Measurements from ENCODE around the gene ECM1. TPM values are rescaled to one million over a fixed set of nuclear protein-coding genes. Genes with fewer than 3 reads are reported as not detected.

The ECM1 gene
- total RNA-seq, 1 experiment from 2014 or later, result 3.7 TPM

DNA sequence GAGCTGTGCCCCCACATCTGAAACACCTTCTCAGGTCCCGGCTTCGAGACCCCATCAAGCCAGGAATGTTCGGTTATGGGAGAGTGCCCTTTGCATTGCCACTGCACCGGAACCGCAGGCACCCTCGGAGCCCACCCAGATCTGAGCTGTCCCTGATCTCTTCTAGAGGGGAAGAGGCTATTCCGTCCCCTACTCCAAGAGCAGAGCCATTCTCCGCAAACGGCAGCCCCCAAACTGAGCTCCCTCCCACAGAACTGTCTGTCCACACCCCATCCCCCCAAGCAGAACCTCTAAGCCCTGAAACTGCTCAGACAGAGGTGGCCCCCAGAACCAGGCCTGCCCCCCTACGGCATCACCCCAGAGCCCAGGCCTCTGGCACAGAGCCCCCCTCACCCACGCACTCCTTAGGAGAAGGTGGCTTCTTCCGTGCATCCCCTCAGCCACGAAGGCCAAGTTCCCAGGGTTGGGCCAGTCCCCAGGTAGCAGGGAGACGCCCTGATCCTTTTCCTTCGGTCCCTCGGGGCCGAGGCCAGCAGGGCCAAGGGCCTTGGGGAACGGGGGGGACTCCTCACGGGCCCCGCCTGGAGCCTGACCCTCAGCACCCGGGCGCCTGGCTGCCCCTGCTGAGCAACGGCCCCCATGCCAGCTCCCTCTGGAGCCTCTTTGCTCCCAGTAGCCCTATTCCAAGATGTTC lies 45.6 kb downstream of the ECM1 start:
- ChIA-PET POLR2A (ENCODE audit: unreplicated experiment) (no interaction called here), CTCF (no interaction called here)
- H3K79me2 ChIP-seq (ENCODE audit: low read length), result no peaks in the 10 kb centered on the region
- no peaks in the 10 kb centered on the region for H3K27me3 ChIP-seq (ENCODE audit: low read length)
- no peak overlapping the region for H3K4me3 ChIP-seq (ENCODE audit: low read length)
- no peak overlapping the region for H3K9ac ChIP-seq (ENCODE audit: low read length)
- BruUV-seq (replicated peaks), result no TSS peak
- H3K9me3 ChIP-seq (ENCODE audit: low read length), result no peaks in the 10 kb centered on the region
- H3K4me2 ChIP-seq (ENCODE audit: low read length), result no peak overlapping the region
- TF ChIP-seq, protein P1, sequence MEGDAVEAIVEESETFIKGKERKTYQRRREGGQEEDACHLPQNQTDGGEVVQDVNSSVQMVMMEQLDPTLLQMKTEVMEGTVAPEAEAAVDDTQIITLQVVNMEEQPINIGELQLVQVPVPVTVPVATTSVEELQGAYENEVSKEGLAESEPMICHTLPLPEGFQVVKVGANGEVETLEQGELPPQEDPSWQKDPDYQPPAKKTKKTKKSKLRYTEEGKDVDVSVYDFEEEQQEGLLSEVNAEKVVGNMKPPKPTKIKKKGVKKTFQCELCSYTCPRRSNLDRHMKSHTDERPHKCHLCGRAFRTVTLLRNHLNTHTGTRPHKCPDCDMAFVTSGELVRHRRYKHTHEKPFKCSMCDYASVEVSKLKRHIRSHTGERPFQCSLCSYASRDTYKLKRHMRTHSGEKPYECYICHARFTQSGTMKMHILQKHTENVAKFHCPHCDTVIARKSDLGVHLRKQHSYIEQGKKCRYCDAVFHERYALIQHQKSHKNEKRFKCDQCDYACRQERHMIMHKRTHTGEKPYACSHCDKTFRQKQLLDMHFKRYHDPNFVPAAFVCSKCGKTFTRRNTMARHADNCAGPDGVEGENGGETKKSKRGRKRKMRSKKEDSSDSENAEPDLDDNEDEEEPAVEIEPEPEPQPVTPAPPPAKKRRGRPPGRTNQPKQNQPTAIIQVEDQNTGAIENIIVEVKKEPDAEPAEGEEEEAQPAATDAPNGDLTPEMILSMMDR (conservative IDR thresholded peaks at IDR 0.05; ENCODE audit: low read depth, low read length), result no peak
- TF ChIP-seq EZH2phosphoT487 (IDR thresholded peaks at IDR 0.05; ENCODE audit: borderline replicate concordance, low read length) (no peak), EZH2 (IDR thresholded peaks at IDR 0.05; ENCODE audit: low read length, unreplicated experiment) (no peak)
- peaks cover 17% of the 10 kb centered on the region for H3K4me1 ChIP-seq (ENCODE audit: insufficient read depth, low read length)
- H3K9me2 ChIP-seq (replicated peaks; ENCODE audit: low read length), result no peaks in the 10 kb centered on the region
- no peak for ATAC-seq
- no peak for DNase-seq
- no peak overlapping the region for H3K27ac ChIP-seq (ENCODE audit: low read length)
- H2AFZ ChIP-seq (ENCODE audit: low read length), result no peak overlapping the region
- no peaks in the 10 kb centered on the region for H3F3A ChIP-seq (ENCODE audit: low read length, unreplicated experiment)
- intact Hi-C loops (cut with micrococcal nuclease), result no loop called here
- no peaks in the 10 kb centered on the region for H4K20me1 ChIP-seq (ENCODE audit: low read length)
- H3K36me3 ChIP-seq (ENCODE audit: low read depth, low read length), result no peaks in the 10 kb centered on the region

DNA sequence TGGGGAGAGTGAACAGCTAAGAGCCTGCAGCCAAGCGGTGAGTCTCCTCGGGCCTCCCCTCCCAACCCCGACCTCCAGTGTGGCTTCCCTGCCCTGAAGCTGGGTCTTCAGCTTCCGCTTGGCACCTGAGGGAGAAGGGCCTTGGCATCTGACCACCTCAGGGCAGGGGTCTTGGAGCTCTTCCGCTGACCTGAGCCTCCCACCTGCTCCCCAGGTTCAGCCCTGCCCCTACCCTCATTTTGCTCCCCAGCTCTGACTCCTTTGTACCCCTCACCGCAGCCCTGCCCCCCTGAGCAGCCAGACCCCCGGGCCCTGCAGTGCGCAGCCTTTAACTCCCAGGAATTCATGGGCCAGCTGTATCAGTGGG lies 46.2 kb downstream of the ECM1 start:
- peaks cover 17% of the 10 kb centered on the region for H3K4me1 ChIP-seq (ENCODE audit: insufficient read depth, low read length)
- ATAC-seq (no peak), DNase-seq (no peak)
- no peaks in the 10 kb centered on the region for H4K20me1 ChIP-seq (ENCODE audit: low read length)
- H3K9me3 ChIP-seq (ENCODE audit: low read length), result no peaks in the 10 kb centered on the region
- H3K27ac ChIP-seq (ENCODE audit: low read length), result no peak overlapping the region
- TF ChIP-seq EZH2phosphoT487 (IDR thresholded peaks at IDR 0.05; ENCODE audit: borderline replicate concordance, low read length), result no peak
- TF ChIP-seq, protein P1 (conservative IDR thresholded peaks at IDR 0.05; ENCODE audit: low read depth, low read length), result no peak
- no peak for TF ChIP-seq EZH2 (IDR thresholded peaks at IDR 0.05; ENCODE audit: low read length, unreplicated experiment)
- H3K4me2 ChIP-seq (ENCODE audit: low read length), result no peak overlapping the region
- CTCF ChIA-PET, result no interaction called here
- H3K9me2 ChIP-seq (replicated peaks; ENCODE audit: low read length), result no peaks in the 10 kb centered on the region
- POLR2A ChIA-PET (ENCODE audit: unreplicated experiment), result no interaction called here
- H2AFZ ChIP-seq (ENCODE audit: low read length), result no peak overlapping the region
- H3K36me3 ChIP-seq (ENCODE audit: low read depth, low read length), result no peaks in the 10 kb centered on the region
- H3F3A ChIP-seq (ENCODE audit: low read length, unreplicated experiment), result no peaks in the 10 kb centered on the region
- intact Hi-C loops (cut with micrococcal nuclease), result no loop called here
- no peaks in the 10 kb centered on the region for H3K79me2 ChIP-seq (ENCODE audit: low read length)
- no peak overlapping the region for H3K4me3 ChIP-seq (ENCODE audit: low read length)
- H3K9ac ChIP-seq (ENCODE audit: low read length), result no peak overlapping the region
- H3K27me3 ChIP-seq (ENCODE audit: low read length), result no peaks in the 10 kb centered on the region
- BruUV-seq (replicated peaks), result no TSS peak

DNA sequence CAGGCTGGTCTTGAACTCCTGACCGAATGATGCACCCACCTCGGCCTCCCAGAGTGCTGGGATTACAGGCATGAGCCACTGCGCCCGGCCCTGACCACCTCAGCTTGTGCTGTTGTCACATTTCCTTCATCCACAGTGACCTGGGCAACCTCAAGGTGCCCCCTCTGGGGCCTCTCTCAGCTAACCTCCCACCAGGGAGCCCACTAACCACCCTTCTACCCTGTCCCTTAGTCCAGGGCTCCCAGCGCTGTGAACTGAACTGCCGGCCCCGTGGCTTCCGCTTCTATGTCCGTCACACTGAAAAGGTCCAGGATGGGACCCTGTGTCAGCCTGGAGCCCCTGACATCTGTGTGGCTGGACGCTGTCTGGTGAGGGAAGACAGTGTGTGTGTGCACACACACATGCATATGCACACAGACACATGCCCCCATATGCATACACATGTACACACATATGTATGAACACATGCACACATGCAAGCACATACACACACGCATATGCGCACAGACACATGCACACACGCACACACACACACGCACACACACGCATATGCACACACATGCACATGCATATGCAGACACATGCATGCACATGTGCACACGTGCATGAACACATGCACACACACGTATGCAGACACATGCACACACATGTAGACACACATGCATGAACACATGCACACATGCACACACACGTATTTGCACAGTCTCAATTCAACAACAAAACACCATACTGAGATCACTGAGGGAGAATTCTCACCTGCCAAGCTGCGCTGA lies 47.5 kb downstream of the ECM1 start:
- Histone ChIP-seq H3K27ac (ENCODE audit: low read length) (no peak overlapping the region), H4K20me1 (ENCODE audit: low read length) (no peaks in the 10 kb centered on the region), H3F3A (ENCODE audit: low read length, unreplicated experiment) (no peaks in the 10 kb centered on the region), H3K9ac (ENCODE audit: low read length) (no peak overlapping the region), H2AFZ (ENCODE audit: low read length) (no peak overlapping the region), H3K79me2 (ENCODE audit: low read length) (no peaks in the 10 kb centered on the region), H3K4me3 (ENCODE audit: low read length) (no peak overlapping the region), H3K4me1 (ENCODE audit: insufficient read depth, low read length) (peaks cover 20% of the 10 kb centered on the region), H3K9me3 (ENCODE audit: low read length) (no peaks in the 10 kb centered on the region), H3K36me3 (ENCODE audit: low read depth, low read length) (no peaks in the 10 kb centered on the region), H3K9me2 (replicated peaks; ENCODE audit: low read length) (no peaks in the 10 kb centered on the region), H3K4me2 (ENCODE audit: low read length) (no peak overlapping the region), H3K27me3 (ENCODE audit: low read length) (no peaks in the 10 kb centered on the region)
- intact Hi-C loops (cut with micrococcal nuclease), result no loop called here
- no TSS peak for BruUV-seq (replicated peaks)
- ATAC-seq (no peak), DNase-seq (no peak)
- CTCF ChIA-PET, result no interaction called here
- TF ChIP-seq, protein P1 (conservative IDR thresholded peaks at IDR 0.05; ENCODE audit: low read depth, low read length), result no peak
- TF ChIP-seq EZH2 (IDR thresholded peaks at IDR 0.05; ENCODE audit: low read length, unreplicated experiment), result no peak
- TF ChIP-seq EZH2phosphoT487 (IDR thresholded peaks at IDR 0.05; ENCODE audit: borderline replicate concordance, low read length), result no peak
- POLR2A ChIA-PET (ENCODE audit: unreplicated experiment), result interaction anchor here (0.7 kb wide), 1 partner anchor 24 kb away, joined by 15 read pairs; the partner anchor contains the start of gene MCL1
